Middle frontal gyrus (tissue), 1 donor: Measurements from ENCODE around the gene SLC16A3.
A peak's percentile ranks its signal among the peaks of the same experiment; 100 is the strongest.
"Not testable (repeated sequence)": the region's sequence is repeated elsewhere in the genome, so short reads cannot be mapped to it uniquely, and the experiment has no call there.

Experiments used
- DNase-seq: peaks from one replicate; pipeline ENCODE4 v3.0.0-alpha.2; 2015; ENCODE audit warnings: low spot score; ENCODE audit errors: extremely low spot score

SLC16A3 gene

GRCh38 chr17:82228842-82229697, at the start of gene SLC16A3:
TSS of gene SLC16A3 (plus strand) at chr17:82229042. CDS start at chr17:82236009, 6,967 bp downstream.
- DNase-seq = no peak

- DNase-seq = no peak
These were observed 49.4 kb upstream of the SLC16A3 start for GRCh38 chr17:82179412-82179811.

GRCh38 chr17:82179946-82180475, 48.8 kb upstream of the SLC16A3 start:
- no peak for DNase-seq

GRCh38 chr17:82180776-82181528, 47.9 kb upstream of the SLC16A3 start:
- no peak for DNase-seq

GRCh38 chr17:82184761-82185160, 44.1 kb upstream of the SLC16A3 start:
- peak; percentile 25 for DNase-seq

- DNase-seq = no peak
These were observed 42.6 kb upstream of the SLC16A3 start for GRCh38 chr17:82186221-82186620.

GRCh38 chr17:82187500-82187899, 41.3 kb upstream of the SLC16A3 start:
- no peak for DNase-seq

- DNase-seq = no peak
These were observed 40.6 kb upstream of the SLC16A3 start for GRCh38 chr17:82188001-82188961.

- not testable (repeated sequence) for DNase-seq
These were observed 35.8 kb upstream of the SLC16A3 start for GRCh38 chr17:82193050-82193449.

- no peak for DNase-seq
These were observed 35.2 kb upstream of the SLC16A3 start for GRCh38 chr17:82193520-82194220.

GRCh38 chr17:82194765-82195164, 34.1 kb upstream of the SLC16A3 start:
- no peak for DNase-seq

- DNase-seq = no peak
These were observed 32.9 kb upstream of the SLC16A3 start for GRCh38 chr17:82195675-82196672.

GRCh38 chr17:82198092-82198491, 30.8 kb upstream of the SLC16A3 start:
- no peak for DNase-seq

- DNase-seq = no peak
These were observed 29.3 kb upstream of the SLC16A3 start for GRCh38 chr17:82199496-82199895.

- DNase-seq = no peak
These were observed 28.7 kb upstream of the SLC16A3 start for GRCh38 chr17:82200135-82200534.

- DNase-seq = no peak
These were observed 27.9 kb upstream of the SLC16A3 start for GRCh38 chr17:82200743-82201497.

GRCh38 chr17:82201498-82201910, 27.3 kb upstream of the SLC16A3 start:
- DNase-seq = no peak

GRCh38 chr17:82202981-82203380, 25.9 kb upstream of the SLC16A3 start:
- DNase-seq = no peak
